Epithelial cell of esophagus (primary cell): ENCODE data around the gene INS.

ENCODE experiments used
- DNase-seq: peaks from one replicate; pipeline ENCODE4 v3.0.0; 2010; ENCODE audit warnings: low read depth
- H3K4me3 ChIP-seq: 2 replicates; pipeline ENCODE4 v1.5.1; 2011; ENCODE audit warnings: mild to moderate bottlenecking, low read length, control low read depth
- CTCF ChIP-seq: IDR thresholded peaks from 2 replicates; pipeline ENCODE4 v1.5.1; 2011; ENCODE audit warnings: low read depth, mild to moderate bottlenecking, low read length, control low read depth, inconsistent platforms; ENCODE audit not compliant: insufficient read depth; ENCODE audit errors: missing control alignments

Gene INS

GRCh38 chr11:2138431-2139122 is 22.4 kb downstream of the INS start:
- DNase-seq = no peak
- H3K4me3 ChIP-seq = peak overlapping the region; percentile 28
- no peak for TF ChIP-seq CTCF

- H3K4me3 ChIP-seq = peak overlapping the region; percentile 28
- no peak for TF ChIP-seq CTCF
- no peak for DNase-seq
These were observed 23.0 kb downstream of the INS start for GRCh38 chr11:2138068-2138430.

DNA sequence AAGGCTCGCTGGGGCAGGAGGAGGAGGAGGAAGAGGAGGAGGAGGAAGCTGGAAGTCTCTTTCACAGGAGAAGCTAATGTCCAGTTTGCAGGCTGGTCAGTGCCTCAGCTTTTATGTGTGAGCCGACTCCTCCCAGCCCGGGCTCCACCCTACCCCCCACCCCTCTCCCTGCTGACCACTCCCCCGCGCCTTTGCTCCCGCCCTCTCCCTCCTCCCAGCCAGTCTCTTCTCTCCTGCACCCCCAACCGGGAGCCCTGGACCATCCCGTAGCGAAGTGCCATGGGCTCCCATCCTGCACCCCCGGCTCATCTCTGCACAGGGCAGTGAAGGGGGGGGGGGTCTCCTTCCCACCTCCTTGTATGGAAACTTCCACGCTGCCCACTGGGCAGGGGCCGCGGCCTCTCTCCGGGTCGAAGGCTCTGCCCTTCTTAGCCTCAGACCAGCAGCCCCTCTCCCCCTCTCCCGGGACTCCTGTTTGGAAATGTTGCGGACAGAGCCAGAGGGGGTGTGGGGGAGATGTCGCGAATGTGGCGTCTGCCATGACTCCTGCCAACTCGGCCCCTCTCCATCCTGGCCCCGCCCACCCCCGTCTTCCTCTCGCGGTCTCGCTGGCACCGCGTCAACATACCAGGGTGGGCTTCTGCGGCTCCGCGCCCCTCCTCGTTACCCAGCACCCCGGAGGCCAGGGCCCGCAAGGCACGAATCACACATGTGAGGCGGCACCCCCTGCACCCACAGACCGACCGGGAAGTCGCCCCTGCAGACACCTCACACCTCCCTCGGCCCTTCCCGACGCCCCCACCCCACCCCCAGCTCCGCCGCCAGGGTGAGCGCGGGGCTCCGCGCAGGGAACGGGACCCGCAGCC is 23.6 kb downstream of the INS start:
- no peak for TF ChIP-seq CTCF
- peak; percentile 27 for DNase-seq
- peak overlapping the region; percentile 3 for H3K4me3 ChIP-seq

DNA sequence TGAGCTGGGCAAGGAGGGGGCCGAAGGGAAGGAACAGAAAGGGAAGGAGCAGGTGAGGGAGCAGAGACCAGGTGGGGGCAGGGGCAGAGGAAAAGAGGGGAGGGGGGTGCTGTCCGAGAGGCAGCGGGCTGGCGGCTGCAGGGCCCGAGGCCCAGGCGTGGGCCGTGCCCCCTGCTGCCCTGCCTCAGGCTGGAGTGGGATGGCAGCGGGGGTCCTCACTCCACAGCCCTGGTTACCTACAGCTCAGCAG is 24.1 kb downstream of the INS start:
- no peak for DNase-seq
- H3K4me3 ChIP-seq = no peak overlapping the region
- no peak for TF ChIP-seq CTCF

DNA sequence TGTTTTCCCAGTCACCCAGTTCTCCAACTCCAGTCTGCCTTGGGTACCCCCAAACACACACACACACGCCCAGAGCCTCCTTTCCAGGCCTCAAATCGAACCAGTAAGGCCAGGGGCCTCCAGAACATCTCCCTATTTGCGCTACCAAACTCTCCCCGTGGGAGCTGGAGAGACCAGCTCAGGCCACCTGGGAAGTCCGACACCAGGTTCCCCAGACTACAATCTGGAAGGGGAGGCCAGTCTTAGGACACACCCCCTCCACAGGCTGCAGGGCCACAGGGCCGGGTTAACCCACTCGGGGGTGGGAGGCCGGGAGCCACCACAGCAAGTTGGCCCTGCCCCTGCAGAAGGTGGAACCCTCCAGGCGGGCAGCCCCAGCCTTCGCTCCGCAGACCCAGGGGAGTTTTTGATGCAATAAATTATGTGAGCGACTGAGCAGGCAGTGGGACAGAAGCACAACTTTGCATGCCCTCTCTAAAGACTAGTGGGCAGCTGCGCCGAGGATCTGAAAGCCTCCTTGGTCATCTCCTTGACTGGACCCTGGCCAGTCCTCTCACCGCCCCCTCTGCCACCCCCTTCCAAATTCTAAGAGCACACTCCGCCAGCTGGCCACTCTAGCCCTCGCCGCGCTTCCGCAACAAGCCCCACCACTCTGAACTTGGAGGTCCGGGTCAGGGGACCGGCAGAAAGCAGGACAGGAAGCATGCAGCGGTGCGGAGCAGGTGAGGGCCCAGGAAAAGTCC is 24.6 kb downstream of the INS start:
- H3K4me3 ChIP-seq = no peak overlapping the region
- DNase-seq = no peak
- TF ChIP-seq CTCF = no peak

DNA sequence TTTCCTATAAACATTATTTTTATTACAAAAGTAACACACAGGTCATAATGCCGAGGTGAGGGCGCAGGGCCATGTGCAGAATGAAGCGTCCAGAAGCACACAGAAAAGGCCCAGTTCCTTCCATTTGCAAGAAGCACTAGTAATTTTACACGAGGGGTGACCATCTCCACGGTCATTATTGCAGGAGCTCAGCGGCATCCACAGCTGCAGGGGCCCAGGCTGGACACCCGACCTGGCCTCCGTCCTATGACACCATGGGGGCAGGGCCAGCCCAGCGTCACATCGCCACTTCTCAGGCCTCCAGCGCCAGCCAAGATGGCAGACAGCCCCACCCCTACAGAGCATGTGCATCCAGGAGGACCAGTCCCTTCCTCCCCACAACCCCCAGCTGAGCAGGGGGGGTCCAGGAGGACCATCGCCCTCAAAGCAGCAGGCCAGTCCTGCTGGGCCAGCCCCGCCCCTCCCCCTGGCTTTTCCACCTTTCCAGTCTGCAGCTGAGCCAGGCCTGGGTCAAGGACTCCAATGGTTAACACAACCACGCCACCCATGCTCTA is 25.3 kb downstream of the INS start:
- no peak for DNase-seq
- H3K4me3 ChIP-seq = no peak overlapping the region
- TF ChIP-seq CTCF = no peak
